LNCaP clone FGC (cell line): Measurements from ENCODE around the gene CLEC2A.

Experiments used
- DNase-seq: peaks from one replicate; pipeline ENCODE4 v3.0.0-alpha.2; 2011; ENCODE audit warnings: low read depth
- H3K4me3 ChIP-seq: 2 replicates; pipeline ENCODE4 v1.5.1; 2011; ENCODE audit warnings: mild to moderate bottlenecking, low read depth, low read length, control low read depth
- CTCF ChIP-seq: IDR thresholded peaks from 2 replicates; pipeline ENCODE4 v1.5.1; 2012; ENCODE audit warnings: mild to moderate bottlenecking; ENCODE audit not compliant: control insufficient read depth, insufficient read depth; ENCODE audit errors: extremely low read depth

Gene CLEC2A

GRCh38 chr12:9906873-9907272 lies 25.3 kb downstream of the CLEC2A start:
- no peak overlapping the region for H3K4me3 ChIP-seq
- no peak for TF ChIP-seq CTCF
- no peak for DNase-seq

DNA sequence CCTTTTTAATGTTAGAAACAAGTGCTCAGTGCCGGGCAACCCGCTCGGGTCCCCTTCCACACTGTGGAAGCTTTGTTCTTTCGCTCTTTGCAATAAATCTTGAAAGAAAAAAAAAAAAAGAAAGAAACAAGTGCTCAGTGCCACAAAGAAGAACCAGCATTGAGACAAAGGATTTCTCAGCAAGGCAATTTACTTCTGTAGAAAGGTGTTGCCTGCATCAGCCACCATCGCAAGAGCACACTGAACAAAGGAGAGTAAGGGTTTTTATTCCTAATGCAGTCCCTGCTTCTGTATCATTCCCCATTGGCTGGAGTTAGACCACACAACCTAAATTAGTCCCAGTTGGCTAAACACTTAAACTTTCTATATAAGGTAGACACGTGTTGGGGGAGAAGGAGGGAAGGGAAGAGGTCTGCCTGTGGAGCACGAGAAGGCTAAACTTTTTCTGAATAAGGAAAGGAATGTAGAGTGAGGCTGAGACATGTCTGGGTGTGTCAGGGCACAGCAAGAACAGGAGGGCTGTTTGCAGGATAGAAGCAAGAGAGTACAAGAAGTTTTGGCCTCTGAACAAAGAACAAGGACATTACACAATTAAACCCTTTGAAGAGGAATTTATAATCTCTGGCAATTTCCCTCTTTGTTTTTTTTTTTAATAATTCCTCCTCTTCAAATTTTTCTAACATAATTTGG lies 29.5 kb downstream of the CLEC2A start:
- DNase-seq: no peak
- TF ChIP-seq CTCF: no peak
- no peak overlapping the region for H3K4me3 ChIP-seq

DNA sequence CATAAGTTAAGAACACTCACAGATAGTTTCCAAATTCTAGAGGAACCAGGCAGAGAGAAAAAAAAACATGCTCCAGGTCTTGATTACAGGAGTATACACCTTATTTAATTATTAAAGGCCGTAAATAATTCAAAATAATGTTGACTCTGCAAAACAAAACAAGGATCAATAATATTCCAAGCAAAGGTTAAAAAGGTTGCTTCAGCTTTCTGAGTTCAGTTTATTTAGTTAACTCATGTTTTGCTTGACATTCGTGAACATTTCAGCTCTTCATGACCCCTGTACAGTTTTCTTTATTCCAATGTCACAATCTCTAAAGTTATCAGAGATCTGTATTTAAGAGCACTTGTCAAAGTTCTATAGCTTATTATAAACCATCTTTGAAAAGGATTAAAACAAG lies 31.2 kb downstream of the CLEC2A start:
- no peak overlapping the region for H3K4me3 ChIP-seq
- no peak for DNase-seq
- TF ChIP-seq CTCF: no peak

- no peak for DNase-seq
- no peak overlapping the region for H3K4me3 ChIP-seq
- TF ChIP-seq CTCF: no peak
Measured at GRCh38 chr12:9899209-9899608, 33.0 kb downstream of the CLEC2A start.

DNA sequence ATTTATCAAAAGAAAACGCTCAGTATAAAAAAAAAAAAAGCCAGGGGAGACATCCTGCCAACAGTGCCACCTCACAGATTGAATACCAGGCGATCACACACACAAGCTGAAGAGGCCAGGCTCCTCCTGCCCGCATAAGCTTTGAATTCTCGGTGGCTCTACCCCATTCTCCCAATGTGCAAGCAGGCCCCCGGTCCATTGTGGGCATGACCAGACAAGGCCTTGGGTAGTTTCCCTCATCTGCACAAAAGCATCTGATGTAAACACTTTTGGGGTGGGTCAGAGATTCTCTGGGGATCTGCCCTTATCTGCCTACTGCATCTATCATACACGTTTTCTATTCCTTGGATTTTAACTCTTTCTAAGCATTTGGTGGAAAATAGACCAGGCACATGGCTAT lies 34.6 kb downstream of the CLEC2A start:
- H3K4me3 ChIP-seq: no peak overlapping the region
- no peak for TF ChIP-seq CTCF
- DNase-seq: no peak

DNA sequence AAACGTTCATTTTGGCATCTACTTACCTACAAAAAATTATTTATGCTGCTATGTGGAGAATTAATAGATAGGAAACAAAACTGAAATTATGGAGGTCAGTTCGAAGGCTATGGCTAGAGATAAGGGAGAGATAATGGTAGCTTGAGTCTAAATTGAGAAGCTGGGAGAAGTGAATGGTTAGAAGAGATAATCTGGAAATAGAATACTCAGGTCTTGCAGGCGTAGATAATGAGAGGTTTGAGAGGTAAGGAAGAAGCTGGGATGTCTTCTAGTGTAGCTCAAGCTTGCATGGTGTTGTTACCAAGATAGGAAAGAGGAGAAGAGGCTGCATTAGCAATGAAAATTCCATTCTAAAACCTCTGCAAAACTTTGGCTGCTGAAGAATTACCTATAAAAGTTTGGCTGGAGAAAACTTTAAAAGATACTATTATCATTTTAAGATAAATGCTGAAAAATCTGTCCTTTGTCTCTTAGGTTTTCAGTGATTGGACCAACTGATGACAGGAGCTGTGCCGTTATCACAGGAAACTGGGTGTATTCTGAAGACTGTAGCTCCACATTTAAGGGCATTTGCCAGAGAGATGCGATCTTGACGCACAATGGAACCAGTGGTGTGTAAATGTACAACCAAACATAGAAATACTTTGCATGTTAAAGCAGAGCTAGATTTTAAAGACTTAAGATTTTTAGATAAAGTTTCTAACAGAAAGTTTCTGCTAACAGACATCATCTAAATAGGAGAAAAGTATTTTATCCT lies 36.8 kb downstream of the CLEC2A start:
- no peak for DNase-seq
- no peak for TF ChIP-seq CTCF
- H3K4me3 ChIP-seq: no peak overlapping the region
